Aorta (tissue), 5 donors: ENCODE measurements around the gene CISD1. TPM values are rescaled to one million over a fixed set of nuclear protein-coding genes. Genes with fewer than 3 reads are reported as not detected.

Source experiments
- ATAC-seq: fragments of 200-7000 bp; cut with Tn5 transposase; one replicate; pipeline ENCODE4 v1.9.1; 2022; ENCODE audit warnings: moderate library complexity; ENCODE audit not compliant: low FRiP score
- DNase-seq, 2 donors: peaks; one replicate each; pipeline ENCODE4 v3.0.0-alpha.2; 2020
- H3K27ac ChIP-seq, 2 donors: one replicate each; pipeline ENCODE4 v1.5.1; 2013; ENCODE audit warnings: low read length in 2 of 2, mild to moderate bottlenecking in 2 of 2, moderate library complexity in 2 of 2, control low read depth in 1 of 2, inconsistent platforms in 1 of 2, low read depth in 1 of 2
- H3K27me3 ChIP-seq, 2 donors: one replicate each; pipeline ENCODE4 v1.6.1; 2013; ENCODE audit warnings: control low read depth in 1 of 2, low read length in 1 of 2, mild to moderate bottlenecking in 1 of 2, moderate library complexity in 1 of 2; ENCODE audit not compliant: insufficient read depth in 2 of 2, control insufficient read depth in 1 of 2
- H3K36me3 ChIP-seq, 2 donors: one replicate each; pipeline ENCODE4 v1.6.1; 2013; ENCODE audit warnings: control low read depth in 1 of 2, low read length in 1 of 2, mild to moderate bottlenecking in 1 of 2; ENCODE audit not compliant: insufficient read depth in 2 of 2, control insufficient read depth in 1 of 2
- H3K4me1 ChIP-seq, 2 donors: one replicate each; pipeline ENCODE4 v1.6.1; 2013; ENCODE audit warnings: low read length in 2 of 2, control low read depth in 1 of 2, mild to moderate bottlenecking in 1 of 2, moderate library complexity in 1 of 2; ENCODE audit not compliant: insufficient read depth in 2 of 2, control insufficient read depth in 1 of 2
- H3K4me3 ChIP-seq, 2 donors: one replicate each; pipeline ENCODE4 v1.5.1; 2013; ENCODE audit warnings: low read length in 2 of 2, control low read depth in 1 of 2, mild to moderate bottlenecking in 1 of 2
- H3K9me3 ChIP-seq: one replicate; pipeline ENCODE4 v1.6.1; 2013; ENCODE audit warnings: mild to moderate bottlenecking, low read length; ENCODE audit not compliant: control insufficient read depth
- WGBS, 2 donors: extraction: QIAGEN DNeasy Blood & Tissue Kit; methylation state at CpG; one replicate each; pipeline ENCODE4 v1.1.7; 2013; 5-methylcytosine and 5-hydroxymethylcytosine counted together
- intact Hi-C, 2 donors: fragments of 100-400 bp; cut with DNase I; formaldehyde crosslinking; loops; one replicate each; pipeline versions ENCODE4 v1.14.2 to v1.15.0; 2022
- polyA plus RNA-seq, 2 donors: library from polyadenylated mRNA; stranded (reverse); fragments of 200-250 nt; gene quantifications; one replicate each; pipeline ENCODE4 v1.2.3, GENCODE V29; 2013
- total RNA-seq, 2 donors: library from RNA; stranded (reverse); fragmentation: NEBNext Ultra II Directional; extraction: Animal tissue kit (Norgen Biotek cat#: 25700); gene quantifications; one replicate each; pipeline ENCODE4 v1.2.1, GENCODE V29; 2021
- donor health status: healthy with polysubstance abuse.
- donor health status: Bipolar disorder and iron deficiency.
- donor health status: DM: no; HTN: no; CAD: no.
- donor health status: DM: no; HTN: no; CAD: no.
- donor health status: DM: yes; HTN: yes; CAD: no.

Gene CISD1
- total and polyA plus RNA-seq, 4 donors: 28.8 to 47.7 (median 32.2) TPM

- no peak for DNase-seq
- Histone ChIP-seq H3K27me3 (no peaks in the 10 kb centered on the region), H3K27ac (no peak overlapping the region), H3K4me3 (no peak overlapping the region), H3K36me3 (no peaks in the 10 kb centered on the region), H3K9me3 (no peaks in the 10 kb centered on the region), H3K4me1 (no peaks in the 10 kb centered on the region)
- intact Hi-C loops: no loop called here
- ATAC-seq: no peak
Observed at GRCh38 chr10:58260334-58260733, 8.6 kb upstream of the CISD1 start.

GRCh38 chr10:58262766-58263165, 6.2 kb upstream of the CISD1 start:
- Histone ChIP-seq H3K4me3 (no peak overlapping the region), H3K4me1 (no peaks in the 10 kb centered on the region), H3K27me3 (no peaks in the 10 kb centered on the region), H3K27ac (no peak overlapping the region), H3K36me3 (no peaks in the 10 kb centered on the region), H3K9me3 (no peaks in the 10 kb centered on the region)
- DNase-seq (no peak), ATAC-seq (no peak)
- intact Hi-C loops: no loop called here

GRCh38 chr10:58264780-58265179, 4.2 kb upstream of the CISD1 start:
- Histone ChIP-seq H3K4me3 (no peak overlapping the region), H3K27me3 (no peaks in the 10 kb centered on the region), H3K9me3 (no peaks in the 10 kb centered on the region), H3K4me1 (no peaks in the 10 kb centered on the region), H3K36me3 (no peaks in the 10 kb centered on the region), H3K27ac (no peak overlapping the region)
- DNase-seq (no peak), ATAC-seq (no peak)
- 91 to 92% methylated on average over 5 of the region's 5 CpGs for WGBS, 2 donors
- intact Hi-C loops: no loop called here

GRCh38 chr10:58265249-58265648, 3.7 kb upstream of the CISD1 start:
- no peak for ATAC-seq
- no peaks in the 10 kb centered on the region for H3K9me3 ChIP-seq
- WGBS, 2 donors: 63 to 65% methylated on average over 1 of the region's 1 CpG
- H3K27me3 ChIP-seq: no peaks in the 10 kb centered on the region
- intact Hi-C loops: no loop called here
- no peak overlapping the region for H3K27ac ChIP-seq
- no peaks in the 10 kb centered on the region for H3K4me1 ChIP-seq
- H3K4me3 ChIP-seq: no peak overlapping the region
- no peak for DNase-seq
- H3K36me3 ChIP-seq: no peaks in the 10 kb centered on the region

GRCh38 chr10:58266003-58266825, 2.7 kb upstream of the CISD1 start:
- no peak for DNase-seq
- Histone ChIP-seq H3K4me3 (peak overlapping the region; percentile 4 to 45), H3K4me1 (no peaks in the 10 kb centered on the region), H3K27ac (peak overlapping the region in 1 of 2 donors; percentile 52), H3K36me3 (no peaks in the 10 kb centered on the region), H3K9me3 (no peaks in the 10 kb centered on the region), H3K27me3 (no peaks in the 10 kb centered on the region)
- WGBS, 2 donors: 17 to 19% methylated on average over 14 of the region's 14 CpGs
- intact Hi-C loops: loop anchor here in 1 of 2 donors (2.0 kb wide), 1 partner anchor 69 kb away; the partner anchor contains the start of gene UBE2D1
- ATAC-seq: no peak

- peak; percentile 82 to 83 for DNase-seq
- H3K4me1 ChIP-seq: no peaks in the 10 kb centered on the region
- peak overlapping the region in 1 of 2 donors; percentile 58 for H3K27ac ChIP-seq
- peak overlapping the region; percentile 4 to 71 for H3K4me3 ChIP-seq
- intact Hi-C loops: loop anchor here in 1 of 2 donors (2.0 kb wide), 1 partner anchor 68 kb away; the partner anchor contains the start of gene UBE2D1
- H3K36me3 ChIP-seq: no peaks in the 10 kb centered on the region
- H3K9me3 ChIP-seq: no peaks in the 10 kb centered on the region
- peak; percentile 35 for ATAC-seq
- H3K27me3 ChIP-seq: no peaks in the 10 kb centered on the region
- 0 to 2% methylated on average over 44 to 53 of the region's 53 CpGs for WGBS, 2 donors
Observed at GRCh38 chr10:58266826-58267712, 1.9 kb upstream of the CISD1 start.

- intact Hi-C loops: loop anchor here in 1 of 2 donors (2.0 kb wide), 1 partner anchor 67 kb away; the partner anchor contains the start of gene UBE2D1
- H3K4me1 ChIP-seq: no peaks in the 10 kb centered on the region
- peak within 1 kb of the TSS; percentile 70 to 71 for H3K4me3 ChIP-seq
- H3K36me3 ChIP-seq: no peaks in the 10 kb centered on the region
- ATAC-seq (peak; percentile 92), DNase-seq (peak; percentile 97 to 98)
- WGBS, 2 donors: 0 to 1% methylated on average over 61 to 76 of the region's 76 CpGs
- H3K27ac ChIP-seq: peak within 1 kb of the TSS; percentile 32 to 96
- H3K9me3 ChIP-seq: no peaks in the 10 kb centered on the region
- H3K27me3 ChIP-seq: no peaks in the 10 kb centered on the region
Observed at GRCh38 chr10:58267713-58268453, 1.1 kb upstream of the CISD1 start, which contains the start of gene IPMK. IPMK (minus strand) TSS chr10:58267894; CDS start chr10:58267611, 283 bp downstream.

GRCh38 chr10:58268454-58268945, 462 bp upstream of the CISD1 start:
- Histone ChIP-seq H3K4me3 (peak overlapping the region; percentile 70 to 71), H3K4me1 (no peaks in the 10 kb centered on the region), H3K9me3 (no peaks in the 10 kb centered on the region), H3K27ac (peak overlapping the region; percentile 32 to 96), H3K36me3 (no peaks in the 10 kb centered on the region), H3K27me3 (no peaks in the 10 kb centered on the region)
- ATAC-seq: peak; percentile 0
- no peak for DNase-seq
- 1% methylated on average over 13 of the region's 13 CpGs for WGBS, 2 donors
- intact Hi-C loops: no loop called here
